KG1 (cell line): ENCODE results near the gene MSANTD3.

Experiments used
- DNase-seq: peaks from one replicate; lab custom pipeline; 2025; lab: John Stamatoyannopoulos, UW

The MSANTD3 gene

GRCh38 chr9:100465761-100466160 lies 38.8 kb downstream of the MSANTD3 start:
- DNase-seq, result no peak

GRCh38 chr9:100466171-100466828 lies 39.4 kb downstream of the MSANTD3 start:
- DNase-seq, result no peak

GRCh38 chr9:100466829-100467221 lies 39.9 kb downstream of the MSANTD3 start:
- no peak for DNase-seq

- no peak for DNase-seq
These were observed 41.1 kb downstream of the MSANTD3 start for GRCh38 chr9:100468041-100468440.

GRCh38 chr9:100472268-100472667 lies 45.3 kb downstream of the MSANTD3 start:
- DNase-seq, result no peak

GRCh38 chr9:100472788-100473275 lies 45.9 kb downstream of the MSANTD3 start, which contains the start of gene TMEFF1:
TSS of gene TMEFF1 (plus strand) at chr9:100473149. CDS start at chr9:100473545, 396 bp downstream.
- DNase-seq, result no peak

- DNase-seq, result no peak
These were observed 46.5 kb downstream of the MSANTD3 start for GRCh38 chr9:100473276-100474081.

- DNase-seq, result no peak
These were observed 47.4 kb downstream of the MSANTD3 start for GRCh38 chr9:100474082-100474923.

- no peak for DNase-seq
These were observed 48.0 kb downstream of the MSANTD3 start for GRCh38 chr9:100474924-100475276.

- DNase-seq, result no peak
These were observed 50.3 kb downstream of the MSANTD3 start for GRCh38 chr9:100477241-100477640.

GRCh38 chr9:100478192-100478591 lies 51.2 kb downstream of the MSANTD3 start:
- no peak for DNase-seq

- no peak for DNase-seq
These were observed 52.9 kb downstream of the MSANTD3 start for GRCh38 chr9:100479820-100480219.

GRCh38 chr9:100485196-100485595 lies 58.3 kb downstream of the MSANTD3 start:
- no peak for DNase-seq

GRCh38 chr9:100486479-100487176 lies 59.7 kb downstream of the MSANTD3 start:
- DNase-seq, result no peak

- no peak for DNase-seq
These were observed 61.2 kb downstream of the MSANTD3 start for GRCh38 chr9:100488177-100488576.

GRCh38 chr9:100489836-100490235 lies 62.9 kb downstream of the MSANTD3 start:
- no peak for DNase-seq

GRCh38 chr9:100492952-100493351 lies 66.0 kb downstream of the MSANTD3 start:
- DNase-seq, result no peak

GRCh38 chr9:100498592-100498991 lies 71.6 kb downstream of the MSANTD3 start:
- DNase-seq, result no peak

- no peak for DNase-seq
These were observed 72.5 kb downstream of the MSANTD3 start for GRCh38 chr9:100499460-100499859.

GRCh38 chr9:100499866-100500265 lies 72.9 kb downstream of the MSANTD3 start:
- no peak for DNase-seq
